ENCODE results near the gene WWOX.

DNA sequence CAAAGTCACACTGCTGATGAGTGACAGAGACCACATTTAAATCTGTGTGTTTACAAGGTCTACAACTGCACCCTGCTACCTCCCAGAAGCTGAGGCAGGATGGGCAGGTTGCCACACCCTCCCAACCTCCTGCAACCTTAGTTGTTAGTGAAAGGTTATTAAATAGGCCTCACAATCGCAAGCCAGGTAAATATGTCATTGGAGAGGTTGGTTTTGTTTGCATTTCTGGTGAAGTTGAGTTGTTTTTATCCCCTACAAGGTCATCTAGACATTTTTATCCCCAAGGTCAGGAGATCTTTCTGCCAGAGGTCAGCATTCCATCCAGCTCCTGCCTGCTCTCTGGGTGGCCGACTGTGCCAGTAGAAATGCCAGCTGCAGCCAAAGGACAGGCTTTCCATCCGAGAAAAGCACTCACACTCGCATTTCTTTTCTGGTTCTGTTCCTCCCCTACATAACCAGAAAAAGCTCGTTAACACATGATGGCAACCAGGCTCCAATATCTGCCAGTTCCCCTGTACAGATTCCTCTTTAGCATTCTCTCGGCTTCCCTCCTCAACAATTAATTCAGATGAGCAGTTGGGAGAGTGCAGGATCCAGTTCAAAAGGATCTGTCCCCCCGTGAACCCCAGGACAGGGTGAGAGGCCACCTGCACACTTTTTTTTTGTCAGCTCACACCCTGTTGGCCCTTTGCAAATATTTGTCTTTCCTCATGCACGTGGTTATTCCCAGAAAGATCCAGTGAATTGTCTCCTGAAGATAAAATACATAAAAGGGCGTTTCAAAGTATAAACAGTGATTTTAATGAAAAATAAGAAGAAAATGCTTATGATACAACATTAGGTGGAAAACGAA, 938.3 kb downstream of the WWOX start:
- TF ChIP-seq, protein P1, sequence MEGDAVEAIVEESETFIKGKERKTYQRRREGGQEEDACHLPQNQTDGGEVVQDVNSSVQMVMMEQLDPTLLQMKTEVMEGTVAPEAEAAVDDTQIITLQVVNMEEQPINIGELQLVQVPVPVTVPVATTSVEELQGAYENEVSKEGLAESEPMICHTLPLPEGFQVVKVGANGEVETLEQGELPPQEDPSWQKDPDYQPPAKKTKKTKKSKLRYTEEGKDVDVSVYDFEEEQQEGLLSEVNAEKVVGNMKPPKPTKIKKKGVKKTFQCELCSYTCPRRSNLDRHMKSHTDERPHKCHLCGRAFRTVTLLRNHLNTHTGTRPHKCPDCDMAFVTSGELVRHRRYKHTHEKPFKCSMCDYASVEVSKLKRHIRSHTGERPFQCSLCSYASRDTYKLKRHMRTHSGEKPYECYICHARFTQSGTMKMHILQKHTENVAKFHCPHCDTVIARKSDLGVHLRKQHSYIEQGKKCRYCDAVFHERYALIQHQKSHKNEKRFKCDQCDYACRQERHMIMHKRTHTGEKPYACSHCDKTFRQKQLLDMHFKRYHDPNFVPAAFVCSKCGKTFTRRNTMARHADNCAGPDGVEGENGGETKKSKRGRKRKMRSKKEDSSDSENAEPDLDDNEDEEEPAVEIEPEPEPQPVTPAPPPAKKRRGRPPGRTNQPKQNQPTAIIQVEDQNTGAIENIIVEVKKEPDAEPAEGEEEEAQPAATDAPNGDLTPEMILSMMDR (conservative IDR thresholded peaks at IDR 0.05), result no peak
- no peak for TF ChIP-seq EZH2 (IDR thresholded peaks at IDR 0.05; ENCODE audit: low read depth)

Data from PC-9 (cell line).